Measurements from ENCODE around the gene GHRH. TPM values are rescaled to one million over a fixed set of nuclear protein-coding genes. Genes with fewer than 3 reads are reported as not detected.

Gene GHRH
- total RNA-seq, 1 donor from 2014 or later, result not detected

GRCh38 chr20:37207171-37207570 lies 54.4 kb downstream of the GHRH start:
- no peaks in the 10 kb centered on the region for H3K27me3 ChIP-seq (ENCODE audit: control insufficient read depth, insufficient read depth, low read length)
- no peak for TF ChIP-seq CTCF (IDR thresholded peaks at IDR 0.05; ENCODE audit: insufficient read depth, low read length, poor library complexity, severe bottlenecking)
- peaks cover 5% of the 10 kb centered on the region for H3K36me3 ChIP-seq (ENCODE audit: control insufficient read depth, insufficient read depth, low read length)
- no peak for DNase-seq (ENCODE audit: low read depth)
- no peak overlapping the region for H3K4me3 ChIP-seq (ENCODE audit: low read depth, low read length)

GRCh38 chr20:37205794-37206193 lies 55.8 kb downstream of the GHRH start:
- peaks cover 5% of the 10 kb centered on the region for H3K36me3 ChIP-seq (ENCODE audit: control insufficient read depth, insufficient read depth, low read length)
- no peak for DNase-seq (ENCODE audit: low read depth)
- no peak for TF ChIP-seq CTCF (IDR thresholded peaks at IDR 0.05; ENCODE audit: insufficient read depth, low read length, poor library complexity, severe bottlenecking)

GRCh38 chr20:37205130-37205529 lies 56.5 kb downstream of the GHRH start:
- H3K36me3 ChIP-seq (ENCODE audit: control insufficient read depth, insufficient read depth, low read length), result peaks cover 5% of the 10 kb centered on the region

More at GRCh38 chr20:37205794-37206193, 55.8 kb downstream of the GHRH start:
- Histone ChIP-seq H3K27me3 (ENCODE audit: control insufficient read depth, insufficient read depth, low read length) (no peaks in the 10 kb centered on the region), H3K4me3 (ENCODE audit: low read depth, low read length) (no peak overlapping the region)

GRCh38 chr20:37204056-37204455 lies 57.6 kb downstream of the GHRH start:
- no peak for TF ChIP-seq CTCF (IDR thresholded peaks at IDR 0.05; ENCODE audit: insufficient read depth, low read length, poor library complexity, severe bottlenecking)
- Histone ChIP-seq H3K36me3 (ENCODE audit: control insufficient read depth, insufficient read depth, low read length) (peaks cover 5% of the 10 kb centered on the region), H3K4me3 (ENCODE audit: low read depth, low read length) (no peak overlapping the region), H3K27me3 (ENCODE audit: control insufficient read depth, insufficient read depth, low read length) (no peaks in the 10 kb centered on the region)
- DNase-seq (ENCODE audit: low read depth), result no peak

More at GRCh38 chr20:37205130-37205529, 56.5 kb downstream of the GHRH start:
- no peak for DNase-seq (ENCODE audit: low read depth)
- no peak for TF ChIP-seq CTCF (IDR thresholded peaks at IDR 0.05; ENCODE audit: insufficient read depth, low read length, poor library complexity, severe bottlenecking)
- Histone ChIP-seq H3K27me3 (ENCODE audit: control insufficient read depth, insufficient read depth, low read length) (no peaks in the 10 kb centered on the region), H3K4me3 (ENCODE audit: low read depth, low read length) (no peak overlapping the region)

GRCh38 chr20:37202267-37202943 lies 59.2 kb downstream of the GHRH start:
- Histone ChIP-seq H3K36me3 (ENCODE audit: control insufficient read depth, insufficient read depth, low read length) (peaks cover 5% of the 10 kb centered on the region), H3K27me3 (ENCODE audit: control insufficient read depth, insufficient read depth, low read length) (no peaks in the 10 kb centered on the region), H3K4me3 (ENCODE audit: low read depth, low read length) (no peak overlapping the region)
- DNase-seq (ENCODE audit: low read depth), result peak; percentile 89
- TF ChIP-seq CTCF (IDR thresholded peaks at IDR 0.05; ENCODE audit: insufficient read depth, low read length, poor library complexity, severe bottlenecking), result peak; percentile 84

GRCh38 chr20:37201827-37202162 lies 59.8 kb downstream of the GHRH start:
- TF ChIP-seq CTCF (IDR thresholded peaks at IDR 0.05; ENCODE audit: insufficient read depth, low read length, poor library complexity, severe bottlenecking), result no peak
- no peaks in the 10 kb centered on the region for H3K27me3 ChIP-seq (ENCODE audit: control insufficient read depth, insufficient read depth, low read length)
- peaks cover 3% of the 10 kb centered on the region for H3K36me3 ChIP-seq (ENCODE audit: control insufficient read depth, insufficient read depth, low read length)
- no peak for DNase-seq (ENCODE audit: low read depth)
- no peak overlapping the region for H3K4me3 ChIP-seq (ENCODE audit: low read depth, low read length)

Data from kidney epithelial cell (primary cell).